ENCODE data around the gene DNAH10.
A peak's percentile ranks its signal among the peaks of the same experiment; 100 is the strongest.

The DNAH10 gene

GRCh38 chr12:123971770-123972456 is 209.8 kb downstream of the DNAH10 start:
- Histone ChIP-seq H3K4me3 (ENCODE audit: low read length in 2 of 2) (peak overlapping the region; percentile 68 to 83), H3K4me1 (ENCODE audit: control insufficient read depth, insufficient read depth, low read length) (peaks cover 13% of the 10 kb centered on the region), H3K9ac (ENCODE audit: low read length in 2 of 2) (peak overlapping the region; percentile 76 to 86), H3K27ac (ENCODE audit: low read length) (peak overlapping the region; percentile 88), H3K36me3 (ENCODE audit: control insufficient read depth in 2 of 2, insufficient read depth in 2 of 2, low read length in 2 of 2) (peaks cover 0 to 3% of the 10 kb centered on the region in 2 donors), H3K27me3 (ENCODE audit: control insufficient read depth in 1 of 2, insufficient read depth in 2 of 2, low read length in 2 of 2) (no peaks in the 10 kb centered on the region), H3K9me3 (ENCODE audit: control insufficient read depth in 2 of 2, low read length in 2 of 2) (no peaks in the 10 kb centered on the region)

GRCh38 chr12:123972457-123973401 is 210.6 kb downstream of the DNAH10 start, which contains the start of the genes CCDC92 and ZNF664:
Gene CCDC92, minus strand, starts transcription at chr12:123972831. Its CDS starts 28,526 bp downstream, at chr12:123944305.
Gene ZNF664, plus strand, starts transcription at chr12:123973215. Its CDS starts 38,930 bp downstream, at chr12:124012145.
- peak within 1 kb of the TSS; percentile 76 to 86 for H3K9ac ChIP-seq (ENCODE audit: low read length in 2 of 2)
- peak within 1 kb of the TSS; percentile 68 to 83 for H3K4me3 ChIP-seq (ENCODE audit: low read length in 2 of 2)
- peaks cover 13% of the 10 kb centered on the region for H3K4me1 ChIP-seq (ENCODE audit: control insufficient read depth, insufficient read depth, low read length)
- peak within 1 kb of the TSS; percentile 88 for H3K27ac ChIP-seq (ENCODE audit: low read length)
- H3K27me3 ChIP-seq (ENCODE audit: control insufficient read depth in 1 of 2, insufficient read depth in 2 of 2, low read length in 2 of 2): no peaks in the 10 kb centered on the region
- H3K36me3 ChIP-seq (ENCODE audit: control insufficient read depth in 2 of 2, insufficient read depth in 2 of 2, low read length in 2 of 2): peaks cover 0 to 3% of the 10 kb centered on the region in 2 donors
- H3K9me3 ChIP-seq (ENCODE audit: control insufficient read depth in 2 of 2, low read length in 2 of 2): no peaks in the 10 kb centered on the region

- no peak overlapping the region for H3K27ac ChIP-seq (ENCODE audit: low read length)
- H3K4me1 ChIP-seq (ENCODE audit: control insufficient read depth, insufficient read depth, low read length): peaks cover 13% of the 10 kb centered on the region
- H3K9ac ChIP-seq (ENCODE audit: low read length in 2 of 2): peak overlapping the region; percentile 56 to 66
- H3K9me3 ChIP-seq (ENCODE audit: control insufficient read depth in 2 of 2, low read length in 2 of 2): no peaks in the 10 kb centered on the region
- H3K36me3 ChIP-seq (ENCODE audit: control insufficient read depth in 2 of 2, insufficient read depth in 2 of 2, low read length in 2 of 2): peaks cover 0 to 3% of the 10 kb centered on the region in 2 donors
- no peaks in the 10 kb centered on the region for H3K27me3 ChIP-seq (ENCODE audit: control insufficient read depth in 1 of 2, insufficient read depth in 2 of 2, low read length in 2 of 2)
- peak overlapping the region; percentile 44 to 77 for H3K4me3 ChIP-seq (ENCODE audit: low read length in 2 of 2)
Measured at GRCh38 chr12:123973552-123974341, 211.6 kb downstream of the DNAH10 start.

- Histone ChIP-seq H3K36me3 (ENCODE audit: control insufficient read depth in 2 of 2, insufficient read depth in 2 of 2, low read length in 2 of 2) (peaks cover 0 to 3% of the 10 kb centered on the region in 2 donors), H3K27ac (ENCODE audit: low read length) (no peak overlapping the region), H3K4me3 (ENCODE audit: low read length in 2 of 2) (no peak overlapping the region), H3K9me3 (ENCODE audit: control insufficient read depth in 2 of 2, low read length in 2 of 2) (no peaks in the 10 kb centered on the region), H3K9ac (ENCODE audit: low read length in 2 of 2) (no peak overlapping the region), H3K27me3 (ENCODE audit: control insufficient read depth in 1 of 2, insufficient read depth in 2 of 2, low read length in 2 of 2) (no peaks in the 10 kb centered on the region), H3K4me1 (ENCODE audit: control insufficient read depth, insufficient read depth, low read length) (peaks cover 13% of the 10 kb centered on the region)
Measured at GRCh38 chr12:123976227-123976826, 214.2 kb downstream of the DNAH10 start.

GRCh38 chr12:123979566-123979965 is 217.5 kb downstream of the DNAH10 start:
- Histone ChIP-seq H3K9ac (ENCODE audit: low read length in 2 of 2) (no peak overlapping the region), H3K27ac (ENCODE audit: low read length) (no peak overlapping the region)

GRCh38 chr12:123982269-123982668 is 220.2 kb downstream of the DNAH10 start:
- no peak overlapping the region for H3K9ac ChIP-seq (ENCODE audit: low read length in 2 of 2)
- no peak overlapping the region for H3K4me3 ChIP-seq (ENCODE audit: low read length in 2 of 2)
- no peaks in the 10 kb centered on the region for H3K9me3 ChIP-seq (ENCODE audit: control insufficient read depth in 2 of 2, low read length in 2 of 2)
- H3K27ac ChIP-seq (ENCODE audit: low read length): no peak overlapping the region
- peaks cover 0 to 4% of the 10 kb centered on the region in 2 donors for H3K36me3 ChIP-seq (ENCODE audit: control insufficient read depth in 2 of 2, insufficient read depth in 2 of 2, low read length in 2 of 2)
- no peaks in the 10 kb centered on the region for H3K27me3 ChIP-seq (ENCODE audit: control insufficient read depth in 1 of 2, insufficient read depth in 2 of 2, low read length in 2 of 2)
- no peaks in the 10 kb centered on the region for H3K4me1 ChIP-seq (ENCODE audit: control insufficient read depth, insufficient read depth, low read length)

More at GRCh38 chr12:123979566-123979965, 217.5 kb downstream of the DNAH10 start:
- Histone ChIP-seq H3K4me3 (ENCODE audit: low read length in 2 of 2) (no peak overlapping the region), H3K27me3 (ENCODE audit: control insufficient read depth in 1 of 2, insufficient read depth in 2 of 2, low read length in 2 of 2) (no peaks in the 10 kb centered on the region), H3K9me3 (ENCODE audit: control insufficient read depth in 2 of 2, low read length in 2 of 2) (no peaks in the 10 kb centered on the region), H3K36me3 (ENCODE audit: control insufficient read depth in 2 of 2, insufficient read depth in 2 of 2, low read length in 2 of 2) (peaks cover 0 to 3% of the 10 kb centered on the region in 2 donors), H3K4me1 (ENCODE audit: control insufficient read depth, insufficient read depth, low read length) (no peaks in the 10 kb centered on the region)

- Histone ChIP-seq H3K27ac (ENCODE audit: low read length) (no peak overlapping the region), H3K36me3 (ENCODE audit: control insufficient read depth in 2 of 2, insufficient read depth in 2 of 2, low read length in 2 of 2) (peaks cover 0 to 10% of the 10 kb centered on the region in 2 donors), H3K4me1 (ENCODE audit: control insufficient read depth, insufficient read depth, low read length) (no peaks in the 10 kb centered on the region)
Measured at GRCh38 chr12:123983822-123984485, 221.9 kb downstream of the DNAH10 start.

GRCh38 chr12:123984903-123985302 is 222.8 kb downstream of the DNAH10 start:
- Histone ChIP-seq H3K4me3 (ENCODE audit: low read length in 2 of 2) (no peak overlapping the region), H3K9me3 (ENCODE audit: control insufficient read depth in 2 of 2, low read length in 2 of 2) (no peaks in the 10 kb centered on the region), H3K4me1 (ENCODE audit: control insufficient read depth, insufficient read depth, low read length) (no peaks in the 10 kb centered on the region), H3K27ac (ENCODE audit: low read length) (no peak overlapping the region), H3K27me3 (ENCODE audit: control insufficient read depth in 1 of 2, insufficient read depth in 2 of 2, low read length in 2 of 2) (no peaks in the 10 kb centered on the region), H3K36me3 (ENCODE audit: control insufficient read depth in 2 of 2, insufficient read depth in 2 of 2, low read length in 2 of 2) (peaks cover 2 to 13% of the 10 kb centered on the region in 2 donors), H3K9ac (ENCODE audit: low read length in 2 of 2) (no peak overlapping the region)

More at GRCh38 chr12:123983822-123984485, 221.9 kb downstream of the DNAH10 start:
- Histone ChIP-seq H3K27me3 (ENCODE audit: control insufficient read depth in 1 of 2, insufficient read depth in 2 of 2, low read length in 2 of 2) (no peaks in the 10 kb centered on the region), H3K9ac (ENCODE audit: low read length in 2 of 2) (peak overlapping the region in 1 of 2 donors; percentile 29), H3K4me3 (ENCODE audit: low read length in 2 of 2) (no peak overlapping the region), H3K9me3 (ENCODE audit: control insufficient read depth in 2 of 2, low read length in 2 of 2) (no peaks in the 10 kb centered on the region)
